GM21447 (cell line): Measurements from ENCODE around the gene PAK6.

Experiments used
- ATAC-seq: cut with Tn5 transposase; IDR thresholded peaks from one replicate; pipeline ENCODE4 v1.9.1; 2021; ENCODE audit not compliant: unreplicated experiment

Gene PAK6

GRCh38 chr15:40290545-40290917 lies 51.7 kb downstream of the PAK6 start:
- ATAC-seq = no peak

- no peak for ATAC-seq
Observed at GRCh38 chr15:40290918-40291574, 52.2 kb downstream of the PAK6 start.

GRCh38 chr15:40292246-40292645 lies 53.4 kb downstream of the PAK6 start:
- ATAC-seq = no peak

- ATAC-seq = no peak
Observed at GRCh38 chr15:40293006-40293405, 54.1 kb downstream of the PAK6 start.

- ATAC-seq = no peak
Observed at GRCh38 chr15:40293905-40294895, 55.3 kb downstream of the PAK6 start.

- no peak for ATAC-seq
Observed at GRCh38 chr15:40295297-40295696, 56.4 kb downstream of the PAK6 start.

GRCh38 chr15:40295877-40296560 lies 57.2 kb downstream of the PAK6 start:
- ATAC-seq = no peak

- no peak for ATAC-seq
Observed at GRCh38 chr15:40296561-40297230, 57.8 kb downstream of the PAK6 start.

GRCh38 chr15:40297356-40297755 lies 58.5 kb downstream of the PAK6 start:
- no peak for ATAC-seq

- ATAC-seq = no peak
Observed at GRCh38 chr15:40298216-40298935, 59.5 kb downstream of the PAK6 start.

GRCh38 chr15:40300367-40300766 lies 61.5 kb downstream of the PAK6 start:
- no peak for ATAC-seq

- ATAC-seq = no peak
Observed at GRCh38 chr15:40300771-40301170, 61.9 kb downstream of the PAK6 start.

GRCh38 chr15:40301467-40302179 lies 62.8 kb downstream of the PAK6 start:
- no peak for ATAC-seq

- no peak for ATAC-seq
Observed at GRCh38 chr15:40302288-40302886, 63.5 kb downstream of the PAK6 start.

- no peak for ATAC-seq
Observed at GRCh38 chr15:40302981-40303380, 64.1 kb downstream of the PAK6 start.

- ATAC-seq = no peak
Observed at GRCh38 chr15:40303576-40303975, 64.7 kb downstream of the PAK6 start.

GRCh38 chr15:40305281-40305680 lies 66.4 kb downstream of the PAK6 start:
- no peak for ATAC-seq

GRCh38 chr15:40306371-40306770 lies 67.5 kb downstream of the PAK6 start:
- ATAC-seq = no peak

GRCh38 chr15:40306908-40307307 lies 68.0 kb downstream of the PAK6 start:
- no peak for ATAC-seq
